HepG2 (cell line): ENCODE measurements around the gene FCGR3B. TPM values are rescaled to one million over a fixed set of nuclear protein-coding genes. Genes with fewer than 3 reads are reported as not detected.
"Not testable (repeated sequence)": the region's sequence is repeated elsewhere in the genome, so short reads cannot be mapped to it uniquely, and the experiment has no call there.

Experiments
- ATAC-seq: fragments of 200-7000 bp; cut with Tn5 transposase; 3 replicates; pipeline ENCODE4 v1.9.1; 2020; ENCODE audit warnings: mild to moderate bottlenecking, moderate library complexity
- BruUV-seq: library from RNA; stranded (reverse); fragments of 400-500 nt; replicated peaks from 2 replicates; lab custom pipeline; 2021; lab: Mats Ljungman, UMichigan
- CTCF ChIA-PET: fragments of 300-600 bp; formaldehyde crosslinking; extraction: SDS; loops from one replicate; lab custom pipeline; 2021; ENCODE audit warnings: low total read pairs, inconsistent platforms, low intra/inter-chr PET ratio; lab: Yijun Ruan, JAX
- POLR2A ChIA-PET: fragments of 350-600 bp; sonication (Branson Sonifier 250); formaldehyde crosslinking; loops from one replicate; lab custom pipeline; 2020; ENCODE audit warnings: antibody characterized with exemption, inconsistent platforms; lab: Yijun Ruan, JAX
- DNase-seq: peaks from one replicate; pipeline ENCODE4 v3.0.0-alpha.2; 2015; ENCODE audit warnings: low spot score
- FAIRE-seq: peaks from 3 replicates; lab custom pipeline; 2011; peaks lifted over from hg19 to GRCh38; lab: Jason Lieb, UNC
- H2AFZ ChIP-seq: one replicate; pipeline ENCODE4 v1.6.1; 2011; ENCODE audit warnings: low read length, inconsistent platforms
- H3K27ac ChIP-seq: fragments of 300-600 bp; 3 replicates; pipeline ENCODE4 v1.8.0; 2011; ENCODE audit warnings: mixed run types, mild to moderate bottlenecking, mixed read lengths, low read length, inconsistent platforms; ENCODE audit not compliant: insufficient read depth; ENCODE audit errors: extremely low read length
- H3K27me3 ChIP-seq, 2 experiments: fragments of 200-600 bp in 1 of 2; 2 replicates in 1 of 2; 3 replicates in 1 of 2; pipeline versions ENCODE4 v1.6.0 to v1.8.0; 2011; ENCODE audit warnings: low read length in 2 of 2, mild to moderate bottlenecking in 2 of 2, moderate library complexity in 2 of 2, inconsistent platforms in 1 of 2; ENCODE audit not compliant: insufficient read depth in 2 of 2, control insufficient read depth in 1 of 2
- H3K36me3 ChIP-seq, 2 experiments: fragments of 200-600 bp in 1 of 2; replicated peaks in 1 of 2; 2 replicates in 1 of 2; 3 replicates in 1 of 2; pipeline versions ENCODE4 v1.5.1 to v1.8.0; 2011; ENCODE audit warnings: low read length in 2 of 2, inconsistent platforms in 1 of 2; ENCODE audit not compliant: insufficient read depth in 2 of 2, control insufficient read depth in 1 of 2
- H3K4me1 ChIP-seq: 2 replicates; pipeline ENCODE4 v1.5.1; 2012; ENCODE audit warnings: low read length, inconsistent platforms; ENCODE audit not compliant: insufficient read depth
- H3K4me2 ChIP-seq: 2 replicates; pipeline ENCODE4 v1.6.0; 2011; ENCODE audit warnings: low read depth, low read length, inconsistent platforms
- H3K4me3 ChIP-seq, 3 experiments: fragments of 200-600 bp in 1 of 3; sonication (generic), shearing (Covaris generic) in 1 of 3; replicated peaks in 1 of 3; 2 replicates each; pipeline ENCODE4 v1.5.1; 2011 to 2016; ENCODE audit warnings: low read length in 3 of 3, inconsistent platforms in 2 of 3, low read depth in 2 of 3, mild to moderate bottlenecking in 2 of 3, control low read depth in 1 of 3, mixed read lengths in 1 of 3; ENCODE audit not compliant: insufficient read depth in 1 of 3
- H3K79me2 ChIP-seq: one replicate; pipeline ENCODE4 v1.6.1; 2011; ENCODE audit warnings: low read length, inconsistent platforms; ENCODE audit not compliant: insufficient read depth
- H3K9ac ChIP-seq: 2 replicates; pipeline ENCODE4 v1.6.0; 2011; ENCODE audit warnings: mild to moderate bottlenecking, low read depth, low read length, inconsistent platforms; ENCODE audit not compliant: insufficient read depth
- H3K9me3 ChIP-seq: 2 replicates; pipeline ENCODE4 v1.5.1; 2012; ENCODE audit warnings: mild to moderate bottlenecking, low read length
- H4K20me1 ChIP-seq: 2 replicates; pipeline ENCODE4 v1.6.0; 2011; ENCODE audit warnings: inconsistent platforms, mild to moderate bottlenecking, low read length, moderate library complexity; ENCODE audit not compliant: insufficient read depth
- ARID5B ChIP-seq: IDR thresholded peaks from 2 replicates; pipeline ENCODE4 v1.4.0; 2020; ENCODE audit warnings: mild to moderate bottlenecking, missing genetic modification reagents
- CBFB ChIP-seq: sonication (generic); formaldehyde crosslinking; IDR thresholded peaks from 2 replicates; pipeline ENCODE4 v1.4.0; 2020; ENCODE audit warnings: missing genetic modification reagents
- PATZ1 ChIP-seq: sonication (generic); formaldehyde crosslinking; IDR thresholded peaks from 2 replicates; pipeline ENCODE4 v1.4.0; 2020; ENCODE audit warnings: missing genetic modification reagents
- SIX1 ChIP-seq: sonication (generic); formaldehyde crosslinking; IDR thresholded peaks from 2 replicates; pipeline ENCODE4 v1.4.0; 2020; ENCODE audit warnings: missing genetic modification reagents, borderline replicate concordance
- ZFP91 ChIP-seq: sonication (generic); formaldehyde crosslinking; IDR thresholded peaks from 2 replicates; pipeline ENCODE4 v1.9.0; 2022; ENCODE audit warnings: missing genetic modification reagents, mild to moderate bottlenecking, borderline replicate concordance
- ZMYM2 ChIP-seq: sonication (generic); formaldehyde crosslinking; IDR thresholded peaks from 2 replicates; pipeline ENCODE4 v1.8.0; 2022; ENCODE audit warnings: mild to moderate bottlenecking, missing genetic modification reagents
- ZNF24 ChIP-seq: fragments of 450-650 bp; IDR thresholded peaks from 2 replicates; pipeline ENCODE4 v1.6.1; 2017; ENCODE audit warnings: antibody characterized with exemption, mild to moderate bottlenecking
- ZNF792 ChIP-seq: IDR thresholded peaks from 2 replicates; pipeline ENCODE4 v1.6.1; 2016
- WGBS: methylation state at CpG from one replicate; pipeline ENCODE4 v1.1.6; 2017; ENCODE audit warnings: low lambda C conversion rate; 5-methylcytosine and 5-hydroxymethylcytosine counted together
- in situ Hi-C: cut with HindIII; loops from 2 replicates; pipeline ENCODE4 v1.10.0; 2017; ENCODE audit warnings: low pct_unique_long_range_greater_than_20kb; ENCODE audit not compliant: extremely low pct_ligation_motif_present
- intact Hi-C: fragments of 100-400 bp; cut with micrococcal nuclease; formaldehyde crosslinking; loops from one replicate; pipeline ENCODE4 v1.10.0; 2022; ENCODE audit not compliant: unreplicated experiment
- polyA plus RNA-seq, 8 experiments: library from polyadenylated mRNA; depleted of rRNA in 3 of 8; stranded (reverse) in 7 of 8; unstranded in 1 of 8; fragments of >200 nt; fragmentation: Illumina TruSeq in 4 of 8; extraction: Trizol in 4 of 8; gene quantifications; 2 replicates each; pipeline versions ENCODE4 v1.2.1 to v1.2.3, GENCODE V29; 2011 to 2016; ENCODE audit warnings: low read depth in 4 of 8, missing spikeins in 1 of 8, mixed read lengths in 1 of 8; ENCODE audit not compliant: insufficient read depth in 1 of 8
- total RNA-seq, 5 experiments: library from RNA; depleted of rRNA; stranded (reverse); fragments of >200 nt; fragmentation: Illumina TruSeq; extraction: Trizol; gene quantifications; 2 replicates each; pipeline ENCODE4 v1.2.3, GENCODE V29; 2016; ENCODE audit warnings: low read depth in 1 of 5

FCGR3B gene
- total and polyA plus RNA-seq, 2 of the 13 experiments (the other 11 are each of a cell fraction or from before 2014, with no cell fraction given) = not detected

GRCh38 chr1:161613142-161613514, 17.8 kb downstream of the FCGR3B start:
- in situ Hi-C loops, H2AFZ ChIP-seq, H3K4me1 ChIP-seq, H3K79me2 ChIP-seq, H3K4me3 ChIP-seq, H3K36me3 ChIP-seq, BruUV-seq, CTCF ChIA-PET, DNase-seq, H3K27ac ChIP-seq, H4K20me1 ChIP-seq, POLR2A ChIA-PET, H3K9me3 ChIP-seq, ATAC-seq, H3K27me3 ChIP-seq, H3K9ac ChIP-seq, FAIRE-seq, H3K4me2 ChIP-seq: not testable (repeated sequence)
- intact Hi-C loops = loop anchor here (5.0 kb wide), 1 partner anchor 81 kb away; no protein-coding TSS in a partner anchor
- WGBS = 0% methylated on average over 1 of the region's 6 CpGs

- intact Hi-C loops = loop anchor here (5.0 kb wide), 1 partner anchor 80 kb away; no protein-coding TSS in a partner anchor
- H3K9me3 ChIP-seq, H3K79me2 ChIP-seq, H3K27ac ChIP-seq, BruUV-seq, H3K36me3 ChIP-seq, H2AFZ ChIP-seq, in situ Hi-C loops, H4K20me1 ChIP-seq, H3K27me3 ChIP-seq, CTCF ChIA-PET, H3K4me1 ChIP-seq: not testable (repeated sequence)
- Histone ChIP-seq H3K4me2 (peak overlapping the region; percentile 82), H3K4me3 (peak overlapping the region; percentile 59 to 69 (median 60); a peak in 5 of 6 replicates), H3K9ac (peak overlapping the region; percentile 15; the same call in 1 of the 2 replicates)
- FAIRE-seq = peak; percentile 64
- peak; percentile 94 for ATAC-seq
- POLR2A ChIA-PET = interaction anchor here (0.6 kb wide), 1 partner anchor 114 kb away, joined by 3 read pairs; no protein-coding TSS in a partner anchor
- WGBS = 2% methylated on average over 28 of the region's 51 CpGs
- DNase-seq = peak; percentile 91
- TF ChIP-seq PATZ1 (CRISPR knock-in tag) = peak; percentile 59; the same call in 1 of the 2 replicates
- peak; percentile 41; the same call in 1 of the 2 replicates for TF ChIP-seq ZNF792 (CRISPR knock-in tag)
- 0 out of 2 replicates have a peak, but pooled peaks have one; percentile 39 for TF ChIP-seq ZMYM2
- peak; percentile 96 for TF ChIP-seq ZNF24
- TF ChIP-seq ARID5B (CRISPR knock-in tag) = peak; percentile 57
- TF ChIP-seq CBFB (CRISPR knock-in tag) = 0 out of 2 replicates have a peak, but pooled peaks have one; percentile 51
- peak; percentile 57; the same call in 1 of the 2 replicates for TF ChIP-seq SIX1 (CRISPR knock-in tag)
- TF ChIP-seq ZFP91 = peak; percentile 38; the same call in 1 of the 2 replicates
Measured at GRCh38 chr1:161612322-161613141, 18.4 kb downstream of the FCGR3B start.
